Aorta (tissue), 5 donors: ENCODE data around the gene MFN2. TPM values are rescaled to one million over a fixed set of nuclear protein-coding genes. Genes with fewer than 3 reads are reported as not detected.

Experiments used
- ATAC-seq: fragments of 200-7000 bp; cut with Tn5 transposase; one replicate; pipeline ENCODE4 v1.9.1; 2022; ENCODE audit warnings: moderate library complexity; ENCODE audit not compliant: low FRiP score
- DNase-seq, 2 donors: peaks; one replicate each; pipeline ENCODE4 v3.0.0-alpha.2; 2020
- H3K27ac ChIP-seq, 2 donors: one replicate each; pipeline ENCODE4 v1.5.1; 2013; ENCODE audit warnings: low read length in 2 of 2, mild to moderate bottlenecking in 2 of 2, moderate library complexity in 2 of 2, control low read depth in 1 of 2, inconsistent platforms in 1 of 2, low read depth in 1 of 2
- H3K27me3 ChIP-seq, 2 donors: one replicate each; pipeline ENCODE4 v1.6.1; 2013; ENCODE audit warnings: control low read depth in 1 of 2, low read length in 1 of 2, mild to moderate bottlenecking in 1 of 2, moderate library complexity in 1 of 2; ENCODE audit not compliant: insufficient read depth in 2 of 2, control insufficient read depth in 1 of 2
- H3K36me3 ChIP-seq, 2 donors: one replicate each; pipeline ENCODE4 v1.6.1; 2013; ENCODE audit warnings: control low read depth in 1 of 2, low read length in 1 of 2, mild to moderate bottlenecking in 1 of 2; ENCODE audit not compliant: insufficient read depth in 2 of 2, control insufficient read depth in 1 of 2
- H3K4me1 ChIP-seq, 2 donors: one replicate each; pipeline ENCODE4 v1.6.1; 2013; ENCODE audit warnings: low read length in 2 of 2, control low read depth in 1 of 2, mild to moderate bottlenecking in 1 of 2, moderate library complexity in 1 of 2; ENCODE audit not compliant: insufficient read depth in 2 of 2, control insufficient read depth in 1 of 2
- H3K4me3 ChIP-seq, 2 donors: one replicate each; pipeline ENCODE4 v1.5.1; 2013; ENCODE audit warnings: low read length in 2 of 2, control low read depth in 1 of 2, mild to moderate bottlenecking in 1 of 2
- H3K9me3 ChIP-seq: one replicate; pipeline ENCODE4 v1.6.1; 2013; ENCODE audit warnings: mild to moderate bottlenecking, low read length; ENCODE audit not compliant: control insufficient read depth
- WGBS, 2 donors: extraction: QIAGEN DNeasy Blood & Tissue Kit; methylation state at CpG; one replicate each; pipeline ENCODE4 v1.1.7; 2013; 5-methylcytosine and 5-hydroxymethylcytosine counted together
- intact Hi-C, 2 donors: fragments of 100-400 bp; cut with DNase I; formaldehyde crosslinking; loops; one replicate each; pipeline versions ENCODE4 v1.14.2 to v1.15.0; 2022
- polyA plus RNA-seq, 2 donors: library from polyadenylated mRNA; stranded (reverse); fragments of 200-250 nt; gene quantifications; one replicate each; pipeline ENCODE4 v1.2.3, GENCODE V29; 2013
- total RNA-seq, 2 donors: library from RNA; stranded (reverse); fragmentation: NEBNext Ultra II Directional; extraction: Animal tissue kit (Norgen Biotek cat#: 25700); gene quantifications; one replicate each; pipeline ENCODE4 v1.2.1, GENCODE V29; 2021
- donor health status: healthy with polysubstance abuse.
- donor health status: Bipolar disorder and iron deficiency.
- donor health status: DM: no; HTN: no; CAD: no.
- donor health status: DM: no; HTN: no; CAD: no.
- donor health status: DM: yes; HTN: yes; CAD: no.

Gene MFN2
- total and polyA plus RNA-seq, 4 donors = 22.4 to 57.1 (median 45.2) TPM

GRCh38 chr1:11984121-11984520, 3.9 kb downstream of the MFN2 start:
- 88 to 90% methylated on average over 5 of the region's 5 CpGs for WGBS, 2 donors
- intact Hi-C loops = loop anchor here in 1 of 2 donors (5.0 kb wide), 2 partner anchors 47 to 147 kb away; no protein-coding TSS in a partner anchor
- no peak overlapping the region for H3K27ac ChIP-seq

GRCh38 chr1:11984576-11984975, 4.3 kb downstream of the MFN2 start:
- Histone ChIP-seq H3K4me3 (no peak overlapping the region), H3K36me3 (no peaks in the 10 kb centered on the region), H3K9me3 (no peaks in the 10 kb centered on the region), H3K4me1 (no peaks in the 10 kb centered on the region), H3K27ac (no peak overlapping the region), H3K27me3 (no peaks in the 10 kb centered on the region)
- intact Hi-C loops = loop anchor here in 1 of 2 donors (5.0 kb wide), 2 partner anchors 47 to 147 kb away; no protein-coding TSS in a partner anchor
- ATAC-seq (no peak), DNase-seq (no peak)
- WGBS, 2 donors = 85% methylated on average over 6 of the region's 6 CpGs

More at GRCh38 chr1:11984121-11984520, 3.9 kb downstream of the MFN2 start:
- Histone ChIP-seq H3K4me3 (no peak overlapping the region), H3K36me3 (no peaks in the 10 kb centered on the region), H3K27me3 (no peaks in the 10 kb centered on the region), H3K4me1 (no peaks in the 10 kb centered on the region), H3K9me3 (no peaks in the 10 kb centered on the region)
- DNase-seq (no peak), ATAC-seq (no peak)

GRCh38 chr1:11985171-11985570, 4.9 kb downstream of the MFN2 start:
- Histone ChIP-seq H3K36me3 (peaks cover 0 to 2% of the 10 kb centered on the region in 2 donors), H3K27me3 (no peaks in the 10 kb centered on the region), H3K27ac (no peak overlapping the region), H3K4me1 (no peaks in the 10 kb centered on the region), H3K4me3 (no peak overlapping the region), H3K9me3 (no peaks in the 10 kb centered on the region)
- WGBS, 2 donors = 80 to 94% methylated on average over 3 of the region's 3 CpGs
- DNase-seq (no peak), ATAC-seq (no peak)
- intact Hi-C loops = no loop called here

- intact Hi-C loops = no loop called here
- peaks cover 0 to 2% of the 10 kb centered on the region in 2 donors for H3K36me3 ChIP-seq
Measured at GRCh38 chr1:11985851-11986250, 5.6 kb downstream of the MFN2 start.

GRCh38 chr1:11989669-11990068, 9.4 kb downstream of the MFN2 start:
- no peak overlapping the region for H3K4me3 ChIP-seq
- DNase-seq (no peak), ATAC-seq (no peak)
- no peaks in the 10 kb centered on the region for H3K27me3 ChIP-seq
- peaks cover 4 to 5% of the 10 kb centered on the region in 2 donors for H3K36me3 ChIP-seq
- 81 to 86% methylated on average over 7 of the region's 7 CpGs for WGBS, 2 donors
- H3K9me3 ChIP-seq = no peaks in the 10 kb centered on the region
- intact Hi-C loops = no loop called here
- H3K4me1 ChIP-seq = no peaks in the 10 kb centered on the region
- no peak overlapping the region for H3K27ac ChIP-seq

More at GRCh38 chr1:11985851-11986250, 5.6 kb downstream of the MFN2 start:
- H3K4me1 ChIP-seq = no peaks in the 10 kb centered on the region
- no peaks in the 10 kb centered on the region for H3K9me3 ChIP-seq
- H3K27me3 ChIP-seq = no peaks in the 10 kb centered on the region
- H3K27ac ChIP-seq = no peak overlapping the region
- no peak overlapping the region for H3K4me3 ChIP-seq
- 70% methylated on average over 7 of the region's 7 CpGs for WGBS, 2 donors
- DNase-seq (no peak), ATAC-seq (no peak)

GRCh38 chr1:11990303-11991032, 10.2 kb downstream of the MFN2 start:
- Histone ChIP-seq H3K4me3 (no peak overlapping the region), H3K36me3 (peaks cover 4 to 5% of the 10 kb centered on the region in 2 donors), H3K4me1 (no peaks in the 10 kb centered on the region), H3K27ac (no peak overlapping the region), H3K9me3 (no peaks in the 10 kb centered on the region), H3K27me3 (no peaks in the 10 kb centered on the region)
- 89 to 92% methylated on average over 10 of the region's 10 CpGs for WGBS, 2 donors
- no peak for DNase-seq
- intact Hi-C loops = no loop called here
- ATAC-seq = no peak

- no peak overlapping the region for H3K27ac ChIP-seq
- no peaks in the 10 kb centered on the region for H3K9me3 ChIP-seq
- H3K4me1 ChIP-seq = no peaks in the 10 kb centered on the region
- intact Hi-C loops = no loop called here
- WGBS, 2 donors = 86 to 89% methylated on average over 16 of the region's 16 CpGs
- no peaks in the 10 kb centered on the region for H3K27me3 ChIP-seq
- no peak for DNase-seq
- no peak for ATAC-seq
- H3K36me3 ChIP-seq = peaks cover 5 to 9% of the 10 kb centered on the region in 2 donors
- H3K4me3 ChIP-seq = no peak overlapping the region
Measured at GRCh38 chr1:11991969-11992676, 11.9 kb downstream of the MFN2 start.

- Histone ChIP-seq H3K4me3 (no peak overlapping the region), H3K27me3 (no peaks in the 10 kb centered on the region), H3K36me3 (peaks cover 7 to 22% of the 10 kb centered on the region in 2 donors), H3K27ac (no peak overlapping the region), H3K4me1 (no peaks in the 10 kb centered on the region), H3K9me3 (no peaks in the 10 kb centered on the region)
- DNase-seq (no peak), ATAC-seq (no peak)
- intact Hi-C loops = no loop called here
- WGBS, 2 donors = 93 to 94% methylated on average over 5 of the region's 5 CpGs
Measured at GRCh38 chr1:11997081-11997850, 17.0 kb downstream of the MFN2 start.
